Activated CD4-positive, alpha-beta memory T cell treated with anti-CD3 and anti-CD28 coated beads for 36 hours (primary cell): ENCODE results near the gene FAM124A. TPM values are rescaled to one million over a fixed set of nuclear protein-coding genes. Genes with fewer than 3 reads are reported as not detected.

Source experiments
- CTCF ChIA-PET: fragments of 350-600 bp; sonication (Branson Sonifier 250); formaldehyde crosslinking; loops from one replicate; lab custom pipeline; 2021; ENCODE audit warnings: antibody characterized with exemption, inconsistent platforms; lab: Charles Lee
- POLR2A ChIA-PET: fragments of 350-600 bp; sonication (Branson Sonifier 250); formaldehyde crosslinking; loops from one replicate; lab custom pipeline; 2021; ENCODE audit warnings: antibody characterized with exemption; lab: Charles Lee
- DNase-seq: peaks from one replicate; pipeline ENCODE4 v3.0.0-alpha.2; 2020
- H3K27ac Mint-ChIP-seq: one replicate; pipeline ENCODE4 v1.8.0; 2021; ENCODE audit warnings: mixed read lengths
- H3K27me3 Mint-ChIP-seq: one replicate; pipeline ENCODE4 v1.8.0; 2021; ENCODE audit warnings: mixed read lengths
- H3K36me3 Mint-ChIP-seq: one replicate; pipeline ENCODE4 v1.8.0; 2021; ENCODE audit warnings: mixed read lengths
- H3K4me1 Mint-ChIP-seq: one replicate; pipeline ENCODE4 v1.8.0; 2021; ENCODE audit warnings: low read depth, mixed read lengths
- H3K4me3 Mint-ChIP-seq: one replicate; pipeline ENCODE4 v1.8.0; 2021; ENCODE audit warnings: mild to moderate bottlenecking, mixed read lengths
- H3K9me3 Mint-ChIP-seq: one replicate; pipeline ENCODE4 v1.8.0; 2021; ENCODE audit warnings: mixed read lengths
- intact Hi-C: fragments of 100-400 bp; cut with micrococcal nuclease; formaldehyde crosslinking; loops from one replicate; pipeline ENCODE4 v1.15.1; 2023
- total RNA-seq, 2 experiments: library from RNA; stranded (reverse); gene quantifications; one replicate each; pipeline ENCODE4 v1.2.3, GENCODE V29; 2021

Gene FAM124A
- total RNA-seq, 2 experiments from 2014 or later = 0.15 to 0.24 TPM

GRCh38 chr13:51221674-51222036, 543 bp upstream of the FAM124A start:
- Mint-ChIP-seq H3K36me3 (no peaks in the 10 kb centered on the region), H3K9me3 (no peaks in the 10 kb centered on the region), H3K27me3 (peaks cover 55% of the 10 kb centered on the region), H3K27ac (no peak overlapping the region), H3K4me1 (peaks cover 2% of the 10 kb centered on the region), H3K4me3 (peak overlapping the region; percentile 70)
- ChIA-PET POLR2A (no interaction called here), CTCF (interaction anchor here (0.7 to 1.3 kb wide), 3 partner anchors 65 to 295 kb away, joined by 3 to 4 read pairs (median 4); no protein-coding TSS in a partner anchor)
- intact Hi-C loops = loop anchor here (5.0 to 10.0 kb wide), 2 partner anchors 66 to 573 kb away; no protein-coding TSS in a partner anchor
- peak; percentile 14 for DNase-seq

GRCh38 chr13:51222686-51223559, 725 bp downstream of the FAM124A start:
- peaks cover 2% of the 10 kb centered on the region for H3K4me1 Mint-ChIP-seq
- no peaks in the 10 kb centered on the region for H3K9me3 Mint-ChIP-seq
- POLR2A ChIA-PET = no interaction called here
- DNase-seq = no peak
- H3K4me3 Mint-ChIP-seq = peak overlapping the region; percentile 42
- H3K36me3 Mint-ChIP-seq = no peaks in the 10 kb centered on the region
- intact Hi-C loops = loop anchor here (5.0 to 10.0 kb wide), 2 partner anchors 64 to 572 kb away; no protein-coding TSS in a partner anchor
- CTCF ChIA-PET = interaction anchor here (0.7 to 3.1 kb wide), 3 partner anchors 63 to 575 kb away, joined by 3 to 19 read pairs (median 7); no protein-coding TSS in a partner anchor
- H3K27ac Mint-ChIP-seq = no peak overlapping the region
- peaks cover 55% of the 10 kb centered on the region for H3K27me3 Mint-ChIP-seq

GRCh38 chr13:51223560-51224270, 1.5 kb downstream of the FAM124A start:
- no peak for DNase-seq
- H3K9me3 Mint-ChIP-seq = no peaks in the 10 kb centered on the region
- H3K27ac Mint-ChIP-seq = no peak overlapping the region
- intact Hi-C loops = loop anchor here (5.0 to 10.0 kb wide), 2 partner anchors 64 to 571 kb away; no protein-coding TSS in a partner anchor
- H3K36me3 Mint-ChIP-seq = no peaks in the 10 kb centered on the region
- ChIA-PET POLR2A (no interaction called here), CTCF (interaction anchor here (1.2 to 3.1 kb wide), 3 partner anchors 10 to 99 kb away, joined by 4 to 19 read pairs (median 7); no protein-coding TSS in a partner anchor)
- peaks cover 2% of the 10 kb centered on the region for H3K4me1 Mint-ChIP-seq
- H3K4me3 Mint-ChIP-seq = peak overlapping the region; percentile 42
- peaks cover 55% of the 10 kb centered on the region for H3K27me3 Mint-ChIP-seq

- H3K27ac Mint-ChIP-seq = no peak overlapping the region
- no peaks in the 10 kb centered on the region for H3K9me3 Mint-ChIP-seq
- no peaks in the 10 kb centered on the region for H3K36me3 Mint-ChIP-seq
- intact Hi-C loops = loop anchor here (10.0 kb wide), 1 partner anchor 570 kb away; no protein-coding TSS in a partner anchor
- H3K4me3 Mint-ChIP-seq = no peak overlapping the region
- no peak for DNase-seq
- peaks cover 2% of the 10 kb centered on the region for H3K4me1 Mint-ChIP-seq
- ChIA-PET POLR2A (no interaction called here), CTCF (interaction anchor here (1.3 to 3.1 kb wide), 3 partner anchors 61 to 572 kb away, joined by 4 to 19 read pairs (median 7); no protein-coding TSS in a partner anchor)
- H3K27me3 Mint-ChIP-seq = peaks cover 55% of the 10 kb centered on the region
These were observed 2.8 kb downstream of the FAM124A start for GRCh38 chr13:51225029-51225428.

- Mint-ChIP-seq H3K27ac (no peak overlapping the region), H3K9me3 (no peaks in the 10 kb centered on the region), H3K4me3 (no peak overlapping the region), H3K36me3 (no peaks in the 10 kb centered on the region), H3K27me3 (peaks cover 53% of the 10 kb centered on the region), H3K4me1 (peaks cover 2% of the 10 kb centered on the region)
- DNase-seq = no peak
- ChIA-PET CTCF (no interaction called here), POLR2A (no interaction called here)
- intact Hi-C loops = loop anchor here (10.0 kb wide), 1 partner anchor 567 kb away; no protein-coding TSS in a partner anchor
These were observed 5.2 kb downstream of the FAM124A start for GRCh38 chr13:51227404-51227803.

DNA sequence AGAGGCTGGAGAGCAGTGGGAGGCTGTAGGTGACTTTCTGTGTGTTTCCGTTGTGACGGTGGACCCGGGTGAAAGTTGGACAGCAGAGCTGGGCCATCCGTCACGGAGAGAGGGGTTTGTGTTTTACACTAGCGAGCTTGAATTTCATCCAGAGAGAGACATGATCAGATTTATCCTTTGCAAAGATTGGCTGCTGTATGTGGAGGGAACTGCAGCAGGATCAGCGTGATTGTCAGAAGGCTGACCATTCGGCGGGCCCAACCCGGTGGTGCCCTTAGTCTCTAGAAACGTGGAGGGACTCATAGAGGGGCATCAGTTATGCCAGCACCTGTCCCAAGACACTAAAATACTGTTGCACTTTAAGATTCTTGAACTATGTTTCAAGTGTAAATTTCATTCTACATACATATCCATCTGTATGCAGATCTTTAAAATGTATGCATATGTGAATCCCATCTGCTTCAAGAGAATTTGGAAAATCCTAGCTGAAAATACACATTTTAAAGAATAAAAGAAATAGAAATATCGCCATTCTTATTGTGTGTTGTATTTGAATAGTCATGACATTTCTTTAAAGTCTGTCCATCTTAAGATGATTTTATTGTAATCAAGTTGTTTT, 7.0 kb downstream of the FAM124A start:
- no peak overlapping the region for H3K4me3 Mint-ChIP-seq
- intact Hi-C loops = loop anchor here (10.0 kb wide), 1 partner anchor 566 kb away; no protein-coding TSS in a partner anchor
- no peaks in the 10 kb centered on the region for H3K4me1 Mint-ChIP-seq
- peaks cover 43% of the 10 kb centered on the region for H3K27me3 Mint-ChIP-seq
- DNase-seq = no peak
- ChIA-PET POLR2A (no interaction called here), CTCF (interaction anchor here (1.0 to 1.4 kb wide), 3 partner anchors 54 to 59 kb away, joined by 3 read pairs; no protein-coding TSS in a partner anchor)
- H3K36me3 Mint-ChIP-seq = no peaks in the 10 kb centered on the region
- H3K27ac Mint-ChIP-seq = no peak overlapping the region
- no peaks in the 10 kb centered on the region for H3K9me3 Mint-ChIP-seq

- no peaks in the 10 kb centered on the region for H3K4me1 Mint-ChIP-seq
- no peak overlapping the region for H3K4me3 Mint-ChIP-seq
- H3K9me3 Mint-ChIP-seq = no peaks in the 10 kb centered on the region
- peaks cover 41% of the 10 kb centered on the region for H3K27me3 Mint-ChIP-seq
- DNase-seq = no peak
- no peak overlapping the region for H3K27ac Mint-ChIP-seq
- H3K36me3 Mint-ChIP-seq = no peaks in the 10 kb centered on the region
- ChIA-PET CTCF (interaction anchor here (0.9 to 1.4 kb wide), 2 partner anchors 56 kb away, joined by 3 read pairs; no protein-coding TSS in a partner anchor), POLR2A (no interaction called here)
- intact Hi-C loops = loop anchor here (10.0 kb wide), 1 partner anchor 565 kb away; no protein-coding TSS in a partner anchor
These were observed 7.5 kb downstream of the FAM124A start for GRCh38 chr13:51229731-51230130.

DNA sequence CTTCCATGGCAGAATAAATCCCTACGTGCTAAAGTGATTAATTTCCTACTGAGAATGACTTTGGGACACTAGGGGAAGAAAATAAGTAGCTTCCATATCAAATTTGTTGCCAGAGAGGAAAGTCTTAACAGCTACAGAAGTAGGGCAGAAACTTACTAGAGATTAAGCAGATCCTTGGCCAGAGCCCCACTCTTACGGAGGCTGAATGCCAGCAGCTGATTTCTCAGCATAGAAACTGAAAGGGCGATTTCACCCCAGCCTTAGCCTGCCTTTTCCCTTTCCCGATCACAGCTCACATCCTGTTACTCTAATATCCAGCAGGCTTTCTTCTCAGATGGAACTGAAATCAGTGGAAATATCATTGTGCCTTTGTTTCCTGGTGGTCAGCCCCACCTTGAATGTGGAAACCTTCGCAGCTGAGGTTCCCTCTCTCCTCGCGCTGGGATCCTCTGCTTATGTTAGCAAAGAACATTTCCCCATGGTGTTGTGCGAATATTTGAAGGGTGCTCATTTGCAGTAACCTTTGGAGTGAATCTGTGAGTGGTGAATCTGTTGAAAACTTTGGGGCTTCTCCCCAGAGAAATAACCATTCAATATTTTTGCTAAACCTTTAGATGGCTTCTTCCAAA, 8.4 kb downstream of the FAM124A start:
- H3K4me3 Mint-ChIP-seq = no peak overlapping the region
- ChIA-PET CTCF (interaction anchor here (0.9 to 1.3 kb wide), 2 partner anchors 55 to 56 kb away, joined by 3 to 8 read pairs; no protein-coding TSS in a partner anchor), POLR2A (no interaction called here)
- H3K27ac Mint-ChIP-seq = no peak overlapping the region
- no peaks in the 10 kb centered on the region for H3K4me1 Mint-ChIP-seq
- H3K9me3 Mint-ChIP-seq = no peaks in the 10 kb centered on the region
- H3K27me3 Mint-ChIP-seq = peaks cover 34% of the 10 kb centered on the region
- no peak for DNase-seq
- intact Hi-C loops = no loop called here
- H3K36me3 Mint-ChIP-seq = no peaks in the 10 kb centered on the region

- CTCF ChIA-PET = interaction anchor here (1.3 kb wide), 1 partner anchor 55 kb away, joined by 8 read pairs; no protein-coding TSS in a partner anchor
- intact Hi-C loops = no loop called here
- Mint-ChIP-seq H3K36me3 (no peaks in the 10 kb centered on the region), H3K27ac (no peak overlapping the region), H3K4me3 (no peak overlapping the region), H3K4me1 (no peaks in the 10 kb centered on the region), H3K27me3 (peaks cover 31% of the 10 kb centered on the region), H3K9me3 (no peaks in the 10 kb centered on the region)
- no peak for DNase-seq
- POLR2A ChIA-PET = no interaction called here
These were observed 9.3 kb downstream of the FAM124A start for GRCh38 chr13:51231456-51231855.

DNA sequence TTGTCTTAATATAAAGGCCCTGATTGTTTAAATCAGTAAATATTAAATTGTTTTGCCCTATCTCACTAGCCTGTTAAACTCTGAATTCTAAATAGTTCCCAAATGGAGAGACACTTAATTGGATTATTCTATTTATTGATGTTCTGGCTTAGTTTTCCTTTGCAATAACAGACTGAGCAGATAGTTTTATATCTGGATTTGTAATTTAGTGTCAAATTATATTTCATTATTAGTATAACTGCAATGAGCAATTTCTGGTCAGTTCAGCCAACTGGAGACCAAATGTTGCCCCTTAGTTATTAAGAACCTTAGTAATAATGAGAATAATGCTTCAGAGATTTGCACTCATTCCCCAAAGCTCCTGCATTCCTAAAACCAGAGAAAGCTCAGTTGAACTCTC, 10.1 kb downstream of the FAM124A start:
- no peak for DNase-seq
- intact Hi-C loops = no loop called here
- no peaks in the 10 kb centered on the region for H3K9me3 Mint-ChIP-seq
- no peaks in the 10 kb centered on the region for H3K4me1 Mint-ChIP-seq
- no peaks in the 10 kb centered on the region for H3K36me3 Mint-ChIP-seq
- H3K27ac Mint-ChIP-seq = no peak overlapping the region
- no peak overlapping the region for H3K4me3 Mint-ChIP-seq
- POLR2A ChIA-PET = no interaction called here
- CTCF ChIA-PET = interaction anchor here (0.8 to 1.3 kb wide), 2 partner anchors 54 kb away, joined by 4 to 8 read pairs; no protein-coding TSS in a partner anchor
- peaks cover 31% of the 10 kb centered on the region for H3K27me3 Mint-ChIP-seq
